C4-2B (cell line): Measurements from ENCODE around the gene PLEKHH3.

Source experiments
- CTCF ChIP-seq: fragments of 450-650 bp; conservative IDR thresholded peaks from 2 replicates; pipeline ENCODE4 v1.5.1; 2017; ENCODE audit warnings: mild to moderate bottlenecking
- ZFX ChIP-seq: fragments of 450-650 bp; IDR thresholded peaks from 2 replicates; pipeline ENCODE4 v1.6.1; 2017

- TF ChIP-seq CTCF = no peak
- TF ChIP-seq ZFX = no peak
Measured at GRCh38 chr17:42695500-42695899, 18.7 kb upstream of the PLEKHH3 start.
